CD4-positive, alpha-beta T cell (primary cell): Measurements from ENCODE around the gene ANKRD65. TPM values are rescaled to one million over a fixed set of nuclear protein-coding genes. Genes with fewer than 3 reads are reported as not detected.

Experiments used
- ATAC-seq: fragments of 200-7000 bp; cut with Tn5 transposase; one replicate; pipeline ENCODE4 v1.10.0; 2022; ENCODE audit warnings: mild to moderate bottlenecking; ENCODE audit not compliant: poor library complexity
- CTCF ChIA-PET: fragments of 350-600 bp; sonication (Branson Sonifier 250); formaldehyde crosslinking; loops from one replicate; lab custom pipeline; 2021; ENCODE audit warnings: antibody characterized with exemption, inconsistent platforms; lab: Charles Lee
- POLR2A ChIA-PET: fragments of 350-600 bp; sonication (Branson Sonifier 250); formaldehyde crosslinking; loops from one replicate; lab custom pipeline; 2021; ENCODE audit warnings: antibody characterized with exemption, inconsistent platforms; lab: Charles Lee
- DNase-seq, 14 experiments: peaks; one replicate each; pipeline ENCODE4 v3.0.0-alpha.2; 2013 to 2020; ENCODE audit warnings: mixed read lengths in 2 of 14
- H3K27ac ChIP-seq, 2 donors: one replicate each; pipeline versions ENCODE4 v1.5.1 to v1.7.0; 2013; ENCODE audit warnings: low read length in 2 of 2, low read depth in 1 of 2, mild to moderate bottlenecking in 1 of 2
- H3K27me3 ChIP-seq, 2 experiments: 1 replicate in 1 of 2; 2 replicates in 1 of 2; pipeline versions ENCODE4 v1.6.1 to v1.7.0; 2013; ENCODE audit warnings: low read length in 2 of 2, control low read depth in 1 of 2, mild to moderate bottlenecking in 1 of 2, moderate library complexity in 1 of 2; ENCODE audit not compliant: insufficient read depth in 2 of 2, control insufficient read depth in 1 of 2
- H3K36me3 ChIP-seq: one replicate; pipeline ENCODE4 v1.6.1; 2013; ENCODE audit warnings: low read length, control low read depth; ENCODE audit not compliant: insufficient read depth
- H3K4me1 ChIP-seq: one replicate; pipeline ENCODE4 v1.6.1; 2013; ENCODE audit warnings: low read length, control low read depth; ENCODE audit not compliant: insufficient read depth
- H3K4me3 ChIP-seq: one replicate; pipeline ENCODE4 v1.5.1; 2013; ENCODE audit warnings: mild to moderate bottlenecking, low read length, moderate library complexity
- H3K9me3 ChIP-seq, 2 experiments: 1 replicate in 1 of 2; 2 replicates in 1 of 2; pipeline versions ENCODE4 v1.6.1 to v1.7.0; 2013; ENCODE audit warnings: low read length in 2 of 2, mild to moderate bottlenecking in 2 of 2, control low read depth in 1 of 2, moderate library complexity in 1 of 2; ENCODE audit not compliant: control insufficient read depth in 1 of 2, insufficient read depth in 1 of 2
- H3K27ac Mint-ChIP-seq: one replicate; pipeline ENCODE4 v1.8.0; 2020; ENCODE audit warnings: mixed read lengths
- H3K27me3 Mint-ChIP-seq: one replicate; pipeline ENCODE4 v1.8.0; 2021; ENCODE audit warnings: mixed read lengths
- H3K36me3 Mint-ChIP-seq: one replicate; pipeline ENCODE4 v1.8.0; 2021; ENCODE audit warnings: low read depth, mixed read lengths
- H3K4me1 Mint-ChIP-seq: one replicate; pipeline ENCODE4 v1.8.0; 2021; ENCODE audit warnings: low read depth, mixed read lengths
- H3K4me3 Mint-ChIP-seq: one replicate; pipeline ENCODE4 v1.8.0; 2020; ENCODE audit warnings: mild to moderate bottlenecking, mixed read lengths
- H3K9me3 Mint-ChIP-seq: one replicate; pipeline ENCODE4 v1.8.0; 2020; ENCODE audit warnings: mixed read lengths
- intact Hi-C, 2 experiments: fragments of 100-400 bp; cut with DNase I in 1 of 2; cut with micrococcal nuclease in 1 of 2; formaldehyde crosslinking; loops; one replicate each; pipeline versions ENCODE4 v1.15.1 to v1.9.0; 2023 to 2025; cut with DNase I, micrococcal nuclease
- total RNA-seq, 174 experiments: library from RNA in 2 of 174; stranded (reverse) in 2 of 174; gene quantifications; one replicate each; pipeline ENCODE4 v1.2.3 and lab custom pipeline; 2021 to 2026
- TF ChIP-seq, protein P1 (sequence below): fragments of 200-600 bp; IDR thresholded peaks from one replicate; pipeline ENCODE4 v1.8.0; 2022; ENCODE audit warnings: antibody characterized with exemption, mild to moderate bottlenecking

The ANKRD65 gene
- total RNA-seq, 2 experiments from 2014 or later, result not detected

GRCh38 chr1:1422465-1423244 lies 1.6 kb upstream of the ANKRD65 start:
- Mint-ChIP-seq H3K4me3 (no peak overlapping the region), H3K27me3 (peaks cover 43% of the 10 kb centered on the region), H3K9me3 (no peaks in the 10 kb centered on the region), H3K27ac (no peak overlapping the region), H3K4me1 (no peaks in the 10 kb centered on the region), H3K36me3 (no peaks in the 10 kb centered on the region)
- ChIA-PET CTCF (no interaction called here), POLR2A (no interaction called here)
- ATAC-seq, result no peak
- Histone ChIP-seq H3K4me3 (no peak overlapping the region), H3K27me3 (peaks cover 24 to 32% of the 10 kb centered on the region in 2 experiments), H3K4me1 (peaks cover 4% of the 10 kb centered on the region), H3K9me3 (peaks cover 0 to 8% of the 10 kb centered on the region in 2 experiments), H3K27ac (no peak overlapping the region), H3K36me3 (no peaks in the 10 kb centered on the region)
- intact Hi-C loops, result no loop called here
- TF ChIP-seq, protein P1, sequence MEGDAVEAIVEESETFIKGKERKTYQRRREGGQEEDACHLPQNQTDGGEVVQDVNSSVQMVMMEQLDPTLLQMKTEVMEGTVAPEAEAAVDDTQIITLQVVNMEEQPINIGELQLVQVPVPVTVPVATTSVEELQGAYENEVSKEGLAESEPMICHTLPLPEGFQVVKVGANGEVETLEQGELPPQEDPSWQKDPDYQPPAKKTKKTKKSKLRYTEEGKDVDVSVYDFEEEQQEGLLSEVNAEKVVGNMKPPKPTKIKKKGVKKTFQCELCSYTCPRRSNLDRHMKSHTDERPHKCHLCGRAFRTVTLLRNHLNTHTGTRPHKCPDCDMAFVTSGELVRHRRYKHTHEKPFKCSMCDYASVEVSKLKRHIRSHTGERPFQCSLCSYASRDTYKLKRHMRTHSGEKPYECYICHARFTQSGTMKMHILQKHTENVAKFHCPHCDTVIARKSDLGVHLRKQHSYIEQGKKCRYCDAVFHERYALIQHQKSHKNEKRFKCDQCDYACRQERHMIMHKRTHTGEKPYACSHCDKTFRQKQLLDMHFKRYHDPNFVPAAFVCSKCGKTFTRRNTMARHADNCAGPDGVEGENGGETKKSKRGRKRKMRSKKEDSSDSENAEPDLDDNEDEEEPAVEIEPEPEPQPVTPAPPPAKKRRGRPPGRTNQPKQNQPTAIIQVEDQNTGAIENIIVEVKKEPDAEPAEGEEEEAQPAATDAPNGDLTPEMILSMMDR, result no peak
- no peak for DNase-seq

DNA sequence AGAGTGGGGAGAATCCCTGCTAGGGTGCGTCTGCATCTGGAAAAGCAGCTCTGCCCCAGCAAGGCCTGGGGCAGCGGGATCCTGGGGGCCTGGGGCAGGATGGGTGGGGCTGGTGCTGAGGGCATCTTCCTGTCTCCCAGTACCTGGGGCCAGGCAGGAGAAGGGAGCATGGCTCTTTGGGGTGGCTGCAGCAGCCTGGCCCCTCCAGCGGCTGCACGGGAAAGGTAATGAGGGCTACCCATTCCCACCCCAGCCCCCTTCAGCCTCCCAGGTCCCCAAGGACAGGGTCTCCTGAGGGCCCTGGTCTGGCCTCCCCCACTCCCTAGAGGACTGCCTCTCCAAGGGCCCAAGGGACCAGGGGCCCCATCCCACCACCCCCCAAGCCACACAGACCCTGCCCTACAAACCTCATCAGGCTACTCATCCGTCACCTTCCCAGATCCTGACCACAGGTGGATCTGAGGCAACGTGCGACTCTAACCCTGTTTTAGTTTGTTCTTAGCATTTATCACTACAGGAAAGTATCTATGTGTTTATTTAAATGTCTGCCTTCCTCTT lies 910 bp upstream of the ANKRD65 start:
- no peak overlapping the region for H3K4me3 Mint-ChIP-seq
- peaks cover 4% of the 10 kb centered on the region for H3K4me1 ChIP-seq
- peaks cover 44% of the 10 kb centered on the region for H3K27me3 Mint-ChIP-seq
- ChIA-PET CTCF (no interaction called here), POLR2A (no interaction called here)
- TF ChIP-seq, protein P1, result no peak
- intact Hi-C loops, result no loop called here
- no peaks in the 10 kb centered on the region for H3K36me3 ChIP-seq
- no peak overlapping the region for H3K27ac ChIP-seq
- H3K27me3 ChIP-seq, result peaks cover 21 to 32% of the 10 kb centered on the region in 2 experiments
- DNase-seq (no peak), ATAC-seq (no peak)
- peaks cover 0 to 8% of the 10 kb centered on the region in 2 experiments for H3K9me3 ChIP-seq
- H3K9me3 Mint-ChIP-seq, result no peaks in the 10 kb centered on the region
- H3K4me3 ChIP-seq, result no peak overlapping the region
- H3K36me3 Mint-ChIP-seq, result no peaks in the 10 kb centered on the region
- H3K27ac Mint-ChIP-seq, result no peak overlapping the region
- no peaks in the 10 kb centered on the region for H3K4me1 Mint-ChIP-seq

DNA sequence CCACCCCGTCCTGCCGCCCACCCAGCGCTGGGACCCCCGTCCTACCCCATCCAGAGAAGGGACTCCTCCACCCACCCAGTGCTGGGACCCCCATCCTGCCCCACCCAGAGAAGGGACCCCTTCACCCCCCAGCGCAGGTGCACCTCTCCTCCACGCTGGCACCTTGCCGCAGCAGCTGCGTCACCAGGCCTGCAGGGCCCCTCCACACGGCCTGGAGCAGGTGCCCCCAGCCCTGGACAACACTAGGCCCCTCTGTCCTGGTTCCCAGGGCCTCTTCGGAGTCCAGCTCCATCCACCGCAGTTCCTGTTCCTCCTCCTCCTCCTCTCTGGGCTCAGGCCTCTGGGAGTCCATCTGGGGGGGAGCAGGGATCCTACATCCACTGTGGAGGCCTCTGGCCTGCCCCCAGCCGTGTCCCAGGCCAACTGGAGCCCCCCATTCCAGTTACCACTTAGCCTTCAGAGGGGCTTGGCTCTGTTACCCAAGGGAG lies 378 bp downstream of the ANKRD65 start:
- TF ChIP-seq, protein P1, result no peak
- no peaks in the 10 kb centered on the region for H3K9me3 Mint-ChIP-seq
- H3K36me3 Mint-ChIP-seq, result no peaks in the 10 kb centered on the region
- no peaks in the 10 kb centered on the region for H3K4me1 Mint-ChIP-seq
- no peak for ATAC-seq
- Histone ChIP-seq H3K4me3 (no peak overlapping the region), H3K4me1 (peaks cover 4% of the 10 kb centered on the region), H3K27me3 (peaks cover 13 to 24% of the 10 kb centered on the region in 2 experiments), H3K36me3 (no peaks in the 10 kb centered on the region), H3K9me3 (peaks cover 0 to 8% of the 10 kb centered on the region in 2 experiments), H3K27ac (no peak overlapping the region)
- H3K4me3 Mint-ChIP-seq, result no peak overlapping the region
- no peak for DNase-seq
- intact Hi-C loops, result no loop called here
- ChIA-PET POLR2A (no interaction called here), CTCF (no interaction called here)
- H3K27me3 Mint-ChIP-seq, result peaks cover 36% of the 10 kb centered on the region
- H3K27ac Mint-ChIP-seq, result no peak overlapping the region
